Stomach (tissue), 9 donors: Measurements from ENCODE around the gene ZDHHC9. TPM values are rescaled to one million over a fixed set of nuclear protein-coding genes. Genes with fewer than 3 reads are reported as not detected.

Experiments used
- DNase-seq, 2 donors: peaks; one replicate each; pipeline versions ENCODE4 v3.0.0 to v3.0.0-alpha.2; 2013 to 2019
- H3K27ac ChIP-seq, 5 donors: fragments of 200-600 bp in 4 of 5; sonication (generic) in 4 of 5; one replicate each; pipeline ENCODE4 v1.5.1; 2013 to 2019; ENCODE audit warnings: mild to moderate bottlenecking in 1 of 5, moderate library complexity in 1 of 5
- H3K27me3 ChIP-seq, 3 donors: fragments of 200-600 bp; sonication (generic); one replicate each; pipeline ENCODE4 v1.5.1; 2017 to 2019; ENCODE audit warnings: mixed run types in 1 of 3
- H3K36me3 ChIP-seq, 4 donors: fragments of 200-600 bp; sonication (generic); 1 replicate in 3 of 4; 2 replicates in 1 of 4; pipeline ENCODE4 v1.5.1; 2016 to 2019
- H3K4me1 ChIP-seq, 4 donors: fragments of 200-600 bp; sonication (generic); one replicate each; pipeline ENCODE4 v1.5.1; 2016 to 2019
- H3K4me3 ChIP-seq, 4 donors: fragments of 200-600 bp; sonication (generic) in 3 of 4; one replicate each; pipeline ENCODE4 v1.5.1; 2016 to 2019; ENCODE audit warnings: mild to moderate bottlenecking in 1 of 4
- H3K9me3 ChIP-seq, 4 donors: fragments of 200-600 bp; sonication (generic); one replicate each; pipeline ENCODE4 v1.5.1; 2016 to 2019
- EP300 ChIP-seq: sonication (generic); formaldehyde crosslinking; IDR thresholded peaks from one replicate; pipeline ENCODE4 v1.6.1; 2017; ENCODE audit warnings: antibody characterized with exemption
- POLR2A ChIP-seq, 4 donors: fragments of 450-650 bp; IDR thresholded peaks; one replicate each; pipeline ENCODE4 v1.6.1; 2016; ENCODE audit warnings: antibody characterized with exemption in 4 of 4, control low read depth in 2 of 4, mild to moderate bottlenecking in 1 of 4, moderate library complexity in 1 of 4
- POLR2AphosphoS5 ChIP-seq, 3 donors: sonication (generic); formaldehyde crosslinking; IDR thresholded peaks; one replicate each; pipeline ENCODE4 v1.6.1; 2016; ENCODE audit warnings: antibody characterized with exemption in 3 of 3
- WGBS, 5 donors: extraction: QIAGEN DNeasy Blood & Tissue Kit in 3 of 5; methylation state at CpG; one replicate each; pipeline versions ENCODE4 v1.1.5 to v1.1.7; 2013 to 2018; 5-methylcytosine and 5-hydroxymethylcytosine counted together
- intact Hi-C: fragments of 100-400 bp; cut with DNase I; formaldehyde crosslinking; loops from one replicate; pipeline ENCODE4 v1.15.1; 2023; ENCODE audit warnings: low total_unique reads
- polyA plus RNA-seq, 3 donors: library from polyadenylated mRNA; stranded (reverse); fragments of 200-250 nt; gene quantifications; one replicate each; pipeline ENCODE4 v1.2.3, GENCODE V29; 2013
- total RNA-seq, 5 donors: library from RNA; depleted of rRNA; stranded (reverse); fragments of >200 nt; gene quantifications; one replicate each; pipeline versions ENCODE4 v1.1.0 to v1.2.3, GENCODE V29; 2014 to 2016
- TF ChIP-seq, protein P1 (sequence below), 7 experiments: fragments of 450-650 bp in 4 of 7; fragments of 200-600 bp in 3 of 7; sonication (generic) in 3 of 7; IDR thresholded peaks; one replicate each; pipeline ENCODE4 v1.5.1; 2016 to 2019; ENCODE audit warnings: antibody characterized with exemption in 7 of 7, control low read depth in 2 of 7, mild to moderate bottlenecking in 1 of 7
- donor health status: healthy with polysubstance abuse.
- donor health status: Bipolar disorder and iron deficiency.
- donor health status: healthy.

ZDHHC9 gene
- total and polyA plus RNA-seq, 8 donors = 8.1 to 30.1 (median 17.4) TPM; not detected in 1

DNA sequence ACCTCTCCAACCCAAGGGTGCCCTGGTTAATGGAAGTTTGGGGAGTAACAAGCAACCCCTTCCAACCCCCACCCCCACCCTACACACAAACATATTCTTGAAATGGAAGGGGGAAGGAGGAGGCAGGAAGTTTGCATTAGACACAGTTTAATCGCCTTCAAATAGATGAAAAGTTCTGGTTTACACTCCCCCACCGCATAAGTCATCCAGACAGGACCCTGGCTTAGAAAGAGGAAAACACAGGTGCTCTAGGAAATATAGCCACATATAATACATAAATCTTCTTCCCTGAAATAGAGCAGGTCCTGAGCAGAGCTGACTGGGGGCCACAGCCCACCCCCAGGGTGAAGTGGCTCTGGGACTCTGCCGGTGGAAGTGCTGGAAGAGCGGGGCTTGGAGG lies 38.9 kb downstream of the ZDHHC9 start:
- TF ChIP-seq, protein P1, sequence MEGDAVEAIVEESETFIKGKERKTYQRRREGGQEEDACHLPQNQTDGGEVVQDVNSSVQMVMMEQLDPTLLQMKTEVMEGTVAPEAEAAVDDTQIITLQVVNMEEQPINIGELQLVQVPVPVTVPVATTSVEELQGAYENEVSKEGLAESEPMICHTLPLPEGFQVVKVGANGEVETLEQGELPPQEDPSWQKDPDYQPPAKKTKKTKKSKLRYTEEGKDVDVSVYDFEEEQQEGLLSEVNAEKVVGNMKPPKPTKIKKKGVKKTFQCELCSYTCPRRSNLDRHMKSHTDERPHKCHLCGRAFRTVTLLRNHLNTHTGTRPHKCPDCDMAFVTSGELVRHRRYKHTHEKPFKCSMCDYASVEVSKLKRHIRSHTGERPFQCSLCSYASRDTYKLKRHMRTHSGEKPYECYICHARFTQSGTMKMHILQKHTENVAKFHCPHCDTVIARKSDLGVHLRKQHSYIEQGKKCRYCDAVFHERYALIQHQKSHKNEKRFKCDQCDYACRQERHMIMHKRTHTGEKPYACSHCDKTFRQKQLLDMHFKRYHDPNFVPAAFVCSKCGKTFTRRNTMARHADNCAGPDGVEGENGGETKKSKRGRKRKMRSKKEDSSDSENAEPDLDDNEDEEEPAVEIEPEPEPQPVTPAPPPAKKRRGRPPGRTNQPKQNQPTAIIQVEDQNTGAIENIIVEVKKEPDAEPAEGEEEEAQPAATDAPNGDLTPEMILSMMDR (IDR thresholded peaks at IDR 0.05) = no peak
- no peak for TF ChIP-seq EP300
- no peak for TF ChIP-seq POLR2AphosphoS5 (IDR thresholded peaks at IDR 0.05)
- TF ChIP-seq POLR2A (IDR thresholded peaks at IDR 0.05) = no peak
- Histone ChIP-seq H3K9me3 (no peaks in the 10 kb centered on the region), H3K36me3 (peaks cover 0 to 44% (median 34%) of the 10 kb centered on the region in 4 donors), H3K27me3 (no peaks in the 10 kb centered on the region), H3K4me1 (no peaks in the 10 kb centered on the region), H3K27ac (no peak overlapping the region), H3K4me3 (no peak overlapping the region)
- intact Hi-C loops = no loop called here
- DNase-seq = no peak
- 76 to 92% (median 82%) methylated on average over 3 to 4 of the region's 4 CpGs for WGBS, 5 donors

DNA sequence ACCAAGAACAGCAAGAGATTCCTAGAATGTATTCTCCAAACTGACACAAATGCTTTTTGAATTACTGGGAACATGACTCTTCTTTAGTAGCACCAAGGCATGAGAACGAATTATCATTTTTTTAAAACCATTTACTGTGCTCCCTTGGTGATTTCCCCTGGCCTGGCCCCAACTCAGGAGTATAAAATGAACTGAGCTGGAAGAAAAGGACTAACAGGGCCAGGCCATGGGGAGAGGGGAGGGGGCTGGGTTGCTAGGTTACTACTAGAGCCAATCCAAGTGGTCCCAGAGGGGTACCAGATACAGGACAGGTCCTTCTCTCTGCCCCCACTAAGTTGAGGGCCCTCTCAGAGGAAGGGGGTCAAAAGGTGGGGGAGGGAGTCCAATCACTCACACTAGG lies 40.8 kb downstream of the ZDHHC9 start:
- Histone ChIP-seq H3K36me3 (peaks cover 0 to 38% (median 27%) of the 10 kb centered on the region in 4 donors), H3K9me3 (no peaks in the 10 kb centered on the region), H3K4me1 (no peaks in the 10 kb centered on the region), H3K27ac (no peak overlapping the region), H3K4me3 (no peak overlapping the region), H3K27me3 (no peaks in the 10 kb centered on the region)
- DNase-seq = no peak
- TF ChIP-seq POLR2A (IDR thresholded peaks at IDR 0.05) (no peak), EP300 (no peak), POLR2AphosphoS5 (IDR thresholded peaks at IDR 0.05) (no peak)
- TF ChIP-seq, protein P1 (IDR thresholded peaks at IDR 0.05) = no peak
- 43 to 67% (median 63%) methylated on average over 1 of the region's 1 CpG for WGBS, 5 donors
- intact Hi-C loops = no loop called here

DNA sequence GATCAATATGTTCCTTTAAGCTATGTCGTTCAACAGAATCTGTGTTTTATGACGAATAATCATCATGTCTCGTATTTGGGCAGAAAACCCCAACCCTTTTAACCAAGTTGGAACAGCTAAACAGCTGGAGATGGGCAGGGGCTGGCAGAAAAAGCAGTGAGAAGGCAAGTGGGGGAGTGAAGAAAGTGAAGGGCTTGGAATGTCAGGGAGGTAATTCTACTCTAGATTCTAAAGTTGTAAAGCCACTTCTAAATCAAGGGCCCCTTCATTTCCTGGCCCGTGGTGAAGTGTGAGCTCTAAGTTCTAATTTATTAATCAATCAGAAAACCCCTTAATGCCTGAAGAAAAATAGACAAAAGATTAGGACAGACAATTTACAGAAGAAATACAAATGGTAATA lies 43.5 kb downstream of the ZDHHC9 start:
- 43 to 89% (median 78%) methylated on average over 4 of the region's 4 CpGs for WGBS, 5 donors
- Histone ChIP-seq H3K4me3 (no peak overlapping the region), H3K4me1 (no peaks in the 10 kb centered on the region), H3K9me3 (no peaks in the 10 kb centered on the region), H3K27ac (no peak overlapping the region), H3K36me3 (peaks cover 0 to 25% (median 13%) of the 10 kb centered on the region in 4 donors), H3K27me3 (no peaks in the 10 kb centered on the region)
- TF ChIP-seq POLR2A (IDR thresholded peaks at IDR 0.05) (no peak), POLR2AphosphoS5 (IDR thresholded peaks at IDR 0.05) (no peak), EP300 (no peak)
- TF ChIP-seq, protein P1 (IDR thresholded peaks at IDR 0.05) = no peak
- DNase-seq = no peak
- intact Hi-C loops = no loop called here

DNA sequence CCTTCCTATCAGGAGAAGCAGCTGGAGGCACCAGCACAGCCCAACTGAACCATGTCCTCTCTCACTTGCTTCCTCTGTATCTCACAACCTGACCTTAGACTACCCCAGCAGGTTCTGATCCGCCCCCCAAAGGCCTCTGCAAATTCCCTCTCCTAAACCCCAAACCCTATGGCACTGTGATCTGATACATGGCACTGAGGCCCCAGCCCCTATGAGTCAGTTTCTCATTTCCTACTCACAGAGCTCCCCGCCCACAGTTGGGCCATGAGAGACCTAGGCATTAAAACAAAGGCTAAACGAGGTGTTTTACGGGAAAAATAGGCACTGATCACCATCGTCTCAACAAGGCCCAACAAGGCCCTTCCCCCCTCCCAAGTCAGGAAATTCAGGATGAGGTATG lies 44.8 kb downstream of the ZDHHC9 start:
- H3K9me3 ChIP-seq = no peaks in the 10 kb centered on the region
- WGBS, 5 donors = 64 to 97% (median 80%) methylated on average over 5 of the region's 5 CpGs

More for the DNA sequence above, 44.8 kb downstream of the ZDHHC9 start:
- peaks cover 0 to 16% (median 6%) of the 10 kb centered on the region in 4 donors for H3K36me3 ChIP-seq
- H3K27me3 ChIP-seq = no peaks in the 10 kb centered on the region
- H3K27ac ChIP-seq = no peak overlapping the region
- no peak for TF ChIP-seq POLR2AphosphoS5 (IDR thresholded peaks at IDR 0.05)
- TF ChIP-seq, protein P1 (IDR thresholded peaks at IDR 0.05) = no peak
- no peak for TF ChIP-seq EP300
- no peak for TF ChIP-seq POLR2A (IDR thresholded peaks at IDR 0.05)
- no peak for DNase-seq
- H3K4me3 ChIP-seq = no peak overlapping the region
- H3K4me1 ChIP-seq = no peaks in the 10 kb centered on the region
- intact Hi-C loops = no loop called here
